ENCODE measurements around the gene KIF13A.

- TF ChIP-seq MYBL2 (IDR thresholded peaks at IDR 0.05; ENCODE audit: low read depth), result no peak
- no peak for TF ChIP-seq MYBL2 (CRISPR knock-in tag; IDR thresholded peaks at IDR 0.05; ENCODE audit: borderline replicate concordance)
- no peak for TF ChIP-seq RBBP5 (IDR thresholded peaks at IDR 0.05; ENCODE audit: borderline replicate concordance, insufficient read depth, low read length, poor library complexity, severe bottlenecking)
- no peak for TF ChIP-seq SMARCC2 (IDR thresholded peaks at IDR 0.05; ENCODE audit: low read depth)
- TF ChIP-seq GABPA (tag; conservative IDR thresholded peaks at IDR 0.05; ENCODE audit: low read depth), result no peak
- no peak for TF ChIP-seq ZNF253 (CRISPR knock-in tag; conservative IDR thresholded peaks at IDR 0.05)
- peak in 1 of 3 experiments; percentile 26; a peak in 1 of 6 replicates for TF ChIP-seq CTCF (IDR thresholded peaks at IDR 0.05 in 2 of 3, conservative IDR thresholded peaks at IDR 0.05 in 1 of 3; ENCODE audit: insufficient read depth in 2 of 3, low read depth in 1 of 3, low read length in 3 of 3)
- no peak for TF ChIP-seq AFF4 (CRISPR knock-in tag; IDR thresholded peaks at IDR 0.05)
These were observed 141.8 kb downstream of the KIF13A start for GRCh38 chr6:17845598-17845997.
